M059J (cell line): ENCODE data around the gene MYO1D. TPM values are rescaled to one million over a fixed set of nuclear protein-coding genes. Genes with fewer than 3 reads are reported as not detected.
A peak's percentile ranks its signal among the peaks of the same experiment; 100 is the strongest.
"Not testable (repeated sequence)": the region's sequence is repeated elsewhere in the genome, so short reads cannot be mapped to it uniquely, and the experiment has no call there.

Source experiments
- DNase-seq: peaks from one replicate; pipeline ENCODE4 v3.0.0-alpha.2; 2012; ENCODE audit warnings: low read depth
- total RNA-seq: library from RNA; depleted of rRNA; stranded (reverse); fragments of >200 nt; shearing (Covaris generic); gene quantifications from 2 replicates; pipeline ENCODE4 v1.2.3, GENCODE V29; 2014; rRNA removed

Gene MYO1D
- total RNA-seq, result 0.07 and 1.8 TPM in 2 replicates

- DNase-seq, result peak; percentile 3
Observed at GRCh38 chr17:32876417-32877163, at the start of gene MYO1D. Gene MYO1D, minus strand, starts transcription at chr17:32877124. Its CDS starts 252 bp downstream, at chr17:32876872.

- no peak for DNase-seq
Observed at GRCh38 chr17:32926183-32926582, 49.3 kb upstream of the MYO1D start.

DNA sequence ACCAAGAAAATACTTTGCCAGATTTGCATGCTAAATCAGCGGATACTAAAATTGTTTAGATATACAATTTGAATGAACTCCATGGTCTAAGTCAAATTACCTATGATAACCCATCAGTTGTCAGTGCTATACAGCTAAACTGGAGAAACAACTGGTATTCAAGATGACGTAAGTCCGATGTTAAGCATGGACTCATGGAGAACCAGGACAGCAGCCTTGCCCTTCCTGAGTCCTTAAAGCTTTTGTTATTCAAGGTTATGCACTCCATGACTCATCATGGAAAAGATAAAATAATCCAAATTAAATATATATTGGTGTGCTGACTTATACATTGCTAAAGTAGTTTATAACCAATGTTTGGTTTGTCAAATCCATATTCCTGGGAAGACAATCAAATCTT is 47.0 kb upstream of the MYO1D start:
- DNase-seq, result not testable (repeated sequence)

DNA sequence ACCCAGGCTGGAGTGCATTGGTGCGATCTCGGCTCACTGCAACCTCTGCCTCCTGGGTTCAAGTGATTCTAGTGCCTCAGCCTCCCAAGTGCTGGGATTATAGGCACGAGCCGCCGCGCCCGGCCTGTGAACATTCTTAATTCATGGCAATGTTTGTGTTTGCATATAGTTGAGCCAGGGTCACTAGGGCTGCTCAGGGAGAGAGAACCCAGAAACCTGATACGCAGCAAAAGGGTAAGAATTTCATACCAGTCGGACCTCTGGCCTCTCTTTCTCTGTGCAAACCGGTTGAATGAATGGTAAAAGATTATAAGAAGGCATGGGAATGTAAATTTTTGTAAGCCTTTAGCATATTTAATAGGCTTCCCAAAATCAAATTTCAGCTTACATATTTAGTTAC is 44.1 kb upstream of the MYO1D start:
- DNase-seq, result no peak

DNA sequence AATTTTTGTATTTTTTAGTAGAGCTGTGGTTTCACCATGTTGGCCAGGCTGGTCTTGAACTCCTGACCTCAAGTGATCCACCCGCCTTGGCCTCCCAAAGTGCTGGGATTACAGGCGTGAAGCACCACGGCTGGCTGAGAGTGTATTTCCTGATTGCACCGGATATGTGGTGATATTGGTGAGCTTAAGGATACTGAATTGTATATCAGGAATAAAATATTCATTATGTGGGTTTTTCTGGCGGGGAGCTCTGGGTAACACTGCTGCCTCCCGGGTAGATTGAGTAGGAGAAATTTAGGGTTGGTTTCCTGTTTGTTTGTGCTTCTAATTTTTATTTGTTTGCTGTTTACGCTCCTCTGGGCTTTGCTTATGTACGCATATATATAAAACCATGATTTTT is 43.4 kb upstream of the MYO1D start:
- no peak for DNase-seq

DNA sequence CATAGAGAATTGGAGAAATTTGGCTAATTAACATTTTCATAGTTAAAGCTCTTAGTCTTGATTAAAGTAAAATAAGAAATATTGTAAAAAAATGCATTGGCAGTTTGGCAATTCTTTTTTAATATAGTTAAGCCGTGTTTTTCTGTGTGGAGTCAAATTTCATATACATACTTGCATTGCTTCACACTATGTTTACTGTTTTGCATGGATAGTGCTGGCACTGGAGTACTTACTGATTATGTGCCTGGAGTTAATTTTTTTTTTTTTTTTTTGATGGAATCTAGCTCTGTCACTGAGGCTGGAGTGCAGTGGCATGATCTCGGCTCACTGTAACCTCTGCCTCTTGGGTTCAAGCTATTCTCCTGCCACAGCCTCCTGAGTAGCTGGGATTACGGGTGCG is 43.0 kb upstream of the MYO1D start:
- DNase-seq, result not testable (repeated sequence)

GRCh38 chr17:32917842-32918241 is 40.9 kb upstream of the MYO1D start:
- DNase-seq, result no peak

GRCh38 chr17:32917081-32917480 is 40.2 kb upstream of the MYO1D start:
- no peak for DNase-seq

- DNase-seq, result no peak
Observed at GRCh38 chr17:32916134-32916533, 39.2 kb upstream of the MYO1D start.

GRCh38 chr17:32915245-32915644 is 38.3 kb upstream of the MYO1D start:
- DNase-seq, result no peak

GRCh38 chr17:32914181-32914580 is 37.3 kb upstream of the MYO1D start:
- DNase-seq, result no peak

DNA sequence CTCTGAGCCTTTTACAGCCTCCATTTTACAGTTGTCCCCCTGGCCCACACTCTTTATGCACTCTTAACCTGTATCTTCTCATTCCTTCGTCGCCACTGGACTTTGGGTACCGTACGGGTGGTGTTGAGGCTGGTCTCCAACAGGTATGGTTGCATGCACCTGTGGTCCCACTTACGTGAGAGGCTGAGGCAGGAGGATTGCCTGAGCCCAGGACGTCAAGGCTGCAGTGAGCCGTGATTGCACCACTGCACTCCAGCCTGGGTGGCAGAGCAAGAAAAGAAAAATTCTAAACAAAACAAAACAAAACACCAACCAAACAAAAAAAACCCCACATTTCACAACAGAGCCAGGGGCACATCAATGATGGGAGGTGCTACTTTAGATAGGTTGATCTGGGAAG is 36.7 kb upstream of the MYO1D start:
- no peak for DNase-seq

DNA sequence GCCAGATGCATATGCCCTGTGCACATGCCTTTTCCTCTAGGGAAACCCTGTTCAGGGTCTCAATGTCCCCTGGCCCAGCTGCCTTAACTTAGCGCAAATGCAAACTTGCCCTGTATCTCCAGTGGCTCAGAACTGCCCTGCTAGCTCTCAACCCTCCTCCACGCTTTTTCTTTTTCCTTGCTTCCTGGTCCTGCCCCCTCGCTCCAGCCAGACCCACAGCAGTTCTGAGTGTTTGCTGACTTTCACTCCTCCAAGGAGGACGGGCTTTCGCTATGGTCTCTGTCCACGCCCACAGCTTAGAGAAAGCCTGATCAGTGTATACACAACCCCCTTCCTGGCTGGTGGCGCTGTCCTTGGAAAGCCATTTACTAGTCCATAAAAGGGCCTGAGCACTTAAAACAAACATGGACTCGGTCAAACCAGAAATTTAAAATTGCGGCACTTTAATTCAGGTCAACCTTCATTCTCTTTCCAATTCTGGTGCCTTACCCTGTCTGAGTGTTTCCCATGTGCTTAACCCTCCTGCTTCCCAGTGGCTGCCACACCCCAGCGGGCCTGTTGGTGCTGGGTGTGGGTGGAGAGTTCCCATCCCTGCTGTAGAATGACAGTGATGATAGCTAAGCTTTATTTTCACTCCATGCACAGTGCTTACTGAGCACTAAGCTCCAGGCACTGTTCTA is 35.4 kb upstream of the MYO1D start:
- DNase-seq, result no peak

DNA sequence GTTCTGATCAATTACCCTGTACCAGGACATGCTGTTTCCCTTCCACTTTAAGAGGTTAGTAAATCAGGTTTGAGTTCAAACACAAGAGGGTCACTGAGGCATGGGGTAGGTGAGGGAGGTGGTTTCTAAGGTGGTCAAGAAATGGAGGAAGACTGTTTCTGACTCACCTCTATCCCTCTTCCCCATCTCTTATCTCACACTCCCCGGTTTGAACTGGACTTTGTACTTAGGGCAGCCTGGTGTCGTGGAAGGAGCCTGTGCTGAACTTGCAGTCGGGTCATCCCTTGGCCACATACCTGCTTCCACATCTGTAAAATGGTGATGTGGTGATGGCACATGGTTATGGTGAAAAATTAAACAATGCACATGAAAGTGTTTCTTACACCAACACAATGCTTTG is 33.8 kb upstream of the MYO1D start:
- DNase-seq, result no peak

DNA sequence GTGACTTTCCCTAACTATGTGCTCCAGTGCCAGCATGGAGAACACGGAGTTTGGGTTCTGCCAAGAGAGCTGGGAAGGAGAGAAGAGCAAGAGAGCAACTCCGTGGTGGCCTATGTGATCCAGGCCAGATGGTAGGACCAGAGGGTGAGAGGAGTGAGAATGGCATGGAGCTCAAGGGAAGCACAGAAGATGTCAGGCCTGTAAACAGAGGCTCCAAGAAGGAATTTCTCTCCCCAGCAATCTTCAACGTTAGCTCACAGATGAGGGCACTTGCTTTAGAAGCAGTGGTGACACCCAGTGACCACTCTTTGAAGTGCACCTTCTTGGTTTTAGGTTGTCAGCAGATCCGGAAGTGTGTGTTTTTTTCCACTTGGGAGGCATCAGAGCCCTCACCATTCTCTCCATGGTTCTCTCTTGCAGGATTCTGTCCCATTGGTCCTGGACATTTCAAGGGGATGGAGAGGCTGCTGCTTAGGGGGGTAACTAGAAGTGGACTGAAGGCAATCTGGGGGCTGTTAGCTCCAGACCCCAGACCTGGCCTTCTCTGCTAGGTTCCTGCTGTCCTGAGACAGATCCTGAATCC is 33.0 kb upstream of the MYO1D start:
- peak; percentile 50 for DNase-seq

DNA sequence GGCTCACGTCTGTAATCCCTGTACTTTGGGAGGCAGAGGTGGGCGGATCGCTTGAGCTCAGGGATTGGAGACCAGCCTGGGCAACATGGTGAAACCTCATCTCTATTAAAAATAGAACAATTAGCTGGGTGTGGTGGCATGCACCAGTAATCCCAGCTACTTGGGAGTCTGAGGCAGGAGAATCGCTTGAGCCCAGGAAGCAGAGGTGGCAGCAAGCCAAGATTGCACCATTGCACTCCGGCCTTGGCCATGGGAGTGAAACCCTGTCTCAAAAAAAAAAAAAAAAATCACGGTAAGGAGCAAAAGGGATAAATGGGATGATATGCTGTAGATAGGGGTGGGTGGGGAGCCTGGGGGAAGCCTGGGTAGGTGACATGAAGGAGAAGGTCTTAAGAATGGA is 30.7 kb upstream of the MYO1D start:
- no peak for DNase-seq

- no peak for DNase-seq
Observed at GRCh38 chr17:32904891-32905290, 28.0 kb upstream of the MYO1D start.

DNA sequence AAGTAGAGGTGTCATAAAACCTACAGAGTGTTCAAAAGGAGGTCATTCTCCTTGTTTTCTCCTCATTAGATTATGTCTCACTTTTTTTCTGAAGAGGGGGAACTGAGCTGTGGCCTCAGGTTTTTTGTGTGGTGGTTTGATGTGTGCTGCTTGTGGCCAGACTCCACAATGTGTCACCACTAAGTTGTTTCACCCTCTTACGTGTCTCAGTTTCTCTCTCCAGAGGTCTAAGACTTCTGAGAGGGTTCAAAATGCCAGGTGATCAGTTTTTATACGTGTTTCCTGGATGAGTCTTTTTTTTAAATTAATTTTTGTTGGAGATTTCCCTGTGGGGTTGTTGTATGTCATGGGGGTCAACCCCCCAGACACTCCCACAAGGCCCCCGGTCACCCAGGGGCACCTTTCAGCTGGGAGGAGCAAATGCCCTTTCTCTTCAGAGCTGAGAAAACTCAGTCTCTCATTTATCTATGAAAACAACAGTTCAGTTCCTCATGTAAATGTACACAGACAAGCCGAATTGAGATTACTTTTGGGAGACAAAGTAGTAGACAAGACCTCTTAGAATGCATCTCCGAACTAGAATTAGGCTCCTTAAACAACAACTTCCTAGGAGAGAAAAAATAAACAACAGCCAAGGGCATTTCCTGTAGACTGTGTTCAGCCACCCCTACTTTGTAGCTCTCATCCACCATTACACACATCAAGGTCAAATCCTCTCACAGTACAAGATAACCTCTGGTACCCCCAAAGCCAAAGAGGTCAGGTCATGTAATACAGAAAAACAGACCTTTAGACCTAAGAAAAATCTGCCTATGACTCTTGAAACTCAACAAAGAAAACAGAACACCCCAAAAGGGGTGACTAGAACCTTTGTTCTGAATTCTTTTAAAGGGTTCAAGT is 27.1 kb upstream of the MYO1D start:
- DNase-seq, result no peak

DNA sequence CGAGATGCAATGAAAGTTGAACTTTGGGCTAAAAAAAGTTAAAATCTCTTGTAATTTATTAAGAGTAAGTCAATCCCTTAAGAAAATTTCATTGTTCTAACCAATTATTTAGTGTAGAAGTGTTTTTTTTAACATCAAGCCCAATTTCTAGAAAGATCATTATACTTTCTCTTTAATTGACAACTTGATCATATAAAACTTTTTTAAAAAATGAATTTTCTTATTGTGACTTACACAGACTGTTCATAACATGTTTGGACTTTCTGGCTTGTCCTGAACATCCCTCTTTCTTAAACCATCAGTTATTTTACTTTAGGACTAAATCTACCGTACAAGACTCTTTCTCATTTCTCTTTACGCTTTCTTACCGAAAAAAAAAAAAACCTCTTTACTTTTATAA is 24.8 kb upstream of the MYO1D start:
- no peak for DNase-seq

- no peak for DNase-seq
Observed at GRCh38 chr17:32899236-32900013, 22.5 kb upstream of the MYO1D start.

- no peak for DNase-seq
Observed at GRCh38 chr17:32896647-32897258, 19.8 kb upstream of the MYO1D start.
